ENCODE data around the gene WDR35.

WDR35 gene

DNA sequence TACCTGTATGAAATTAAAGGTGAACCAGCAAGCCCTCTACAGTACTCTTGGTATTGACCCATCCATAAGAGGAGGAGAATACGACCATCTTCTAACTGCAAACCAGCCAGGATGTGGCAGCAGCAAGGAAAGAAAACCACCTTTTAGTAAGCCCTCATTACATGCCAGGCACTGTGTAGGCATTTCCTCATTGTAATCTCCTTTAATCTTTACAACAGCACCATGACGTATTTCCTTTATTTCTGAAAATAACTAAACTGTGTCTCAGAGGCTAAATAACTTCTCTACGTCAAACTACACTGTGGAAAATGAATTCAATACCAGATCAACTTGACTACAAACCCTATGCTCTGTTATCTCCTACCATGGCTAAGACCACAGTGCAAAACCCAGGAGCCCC lies 18.2 kb downstream of the WDR35 start:
- Histone ChIP-seq H3K4me3 (ENCODE audit: low read depth in 1 of 2, low read length in 2 of 2) (no peak overlapping the region), H3K36me3 (ENCODE audit: insufficient read depth, low read length) (peaks cover 25% of the 10 kb centered on the region), H3K27me3 (ENCODE audit: control insufficient read depth in 1 of 2, insufficient read depth in 2 of 2, low read length in 2 of 2) (no peaks in the 10 kb centered on the region), H3K9me3 (ENCODE audit: low read length) (no peaks in the 10 kb centered on the region), H3K4me1 (ENCODE audit: insufficient read depth, low read length) (no peaks in the 10 kb centered on the region), H3K9ac (ENCODE audit: low read length) (no peak overlapping the region), H3K27ac (ENCODE audit: low read depth, low read length) (no peak overlapping the region)

DNA sequence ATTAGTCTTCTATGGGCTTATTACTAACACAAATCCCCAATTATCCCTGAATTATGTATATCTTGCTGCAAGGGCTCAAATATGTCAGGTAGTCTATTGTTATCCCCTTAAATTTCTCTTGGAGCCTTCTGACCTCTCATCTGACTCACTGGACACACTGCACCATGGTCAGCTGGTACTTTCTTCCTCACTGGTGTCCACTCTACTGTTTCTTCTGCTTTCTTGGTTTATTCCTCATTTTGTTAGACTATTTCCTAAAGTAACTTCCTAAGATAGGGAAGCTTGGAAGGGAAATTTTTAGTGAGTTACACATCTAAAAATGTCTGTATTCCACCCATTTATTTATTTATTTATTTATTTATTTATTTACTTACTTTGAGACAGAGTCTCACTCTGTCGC lies 26.5 kb downstream of the WDR35 start:
- Histone ChIP-seq H3K9ac (ENCODE audit: low read length) (no peak overlapping the region), H3K27me3 (ENCODE audit: control insufficient read depth in 1 of 2, insufficient read depth in 2 of 2, low read length in 2 of 2) (no peaks in the 10 kb centered on the region), H3K4me1 (ENCODE audit: insufficient read depth, low read length) (no peaks in the 10 kb centered on the region), H3K36me3 (ENCODE audit: insufficient read depth, low read length) (peaks cover 18% of the 10 kb centered on the region), H3K4me3 (ENCODE audit: low read depth in 1 of 2, low read length in 2 of 2) (no peak overlapping the region), H3K9me3 (ENCODE audit: low read length) (no peaks in the 10 kb centered on the region), H3K27ac (ENCODE audit: low read depth, low read length) (no peak overlapping the region)

GRCh38 chr2:19955544-19956422 lies 34.1 kb downstream of the WDR35 start:
- Histone ChIP-seq H3K27me3 (ENCODE audit: control insufficient read depth in 1 of 2, insufficient read depth in 2 of 2, low read length in 2 of 2) (no peaks in the 10 kb centered on the region), H3K36me3 (ENCODE audit: insufficient read depth, low read length) (peaks cover 3% of the 10 kb centered on the region), H3K9ac (ENCODE audit: low read length) (no peak overlapping the region), H3K4me1 (ENCODE audit: insufficient read depth, low read length) (no peaks in the 10 kb centered on the region), H3K27ac (ENCODE audit: low read depth, low read length) (no peak overlapping the region), H3K4me3 (ENCODE audit: low read depth in 1 of 2, low read length in 2 of 2) (no peak overlapping the region), H3K9me3 (ENCODE audit: low read length) (no peaks in the 10 kb centered on the region)

- H3K4me1 ChIP-seq (ENCODE audit: insufficient read depth, low read length) = no peaks in the 10 kb centered on the region
- H3K9me3 ChIP-seq (ENCODE audit: low read length) = no peaks in the 10 kb centered on the region
- H3K9ac ChIP-seq (ENCODE audit: low read length) = no peak overlapping the region
- H3K27ac ChIP-seq (ENCODE audit: low read depth, low read length) = no peak overlapping the region
- no peak overlapping the region for H3K4me3 ChIP-seq (ENCODE audit: low read depth in 1 of 2, low read length in 2 of 2)
- no peaks in the 10 kb centered on the region for H3K27me3 ChIP-seq (ENCODE audit: control insufficient read depth in 1 of 2, insufficient read depth in 2 of 2, low read length in 2 of 2)
- peaks cover 18% of the 10 kb centered on the region for H3K36me3 ChIP-seq (ENCODE audit: insufficient read depth, low read length)
These were observed 40.8 kb downstream of the WDR35 start for GRCh38 chr2:19949071-19949470.

GRCh38 chr2:19947184-19947940 lies 42.5 kb downstream of the WDR35 start:
- no peak overlapping the region for H3K4me3 ChIP-seq (ENCODE audit: low read depth in 1 of 2, low read length in 2 of 2)
- H3K9ac ChIP-seq (ENCODE audit: low read length) = no peak overlapping the region

DNA sequence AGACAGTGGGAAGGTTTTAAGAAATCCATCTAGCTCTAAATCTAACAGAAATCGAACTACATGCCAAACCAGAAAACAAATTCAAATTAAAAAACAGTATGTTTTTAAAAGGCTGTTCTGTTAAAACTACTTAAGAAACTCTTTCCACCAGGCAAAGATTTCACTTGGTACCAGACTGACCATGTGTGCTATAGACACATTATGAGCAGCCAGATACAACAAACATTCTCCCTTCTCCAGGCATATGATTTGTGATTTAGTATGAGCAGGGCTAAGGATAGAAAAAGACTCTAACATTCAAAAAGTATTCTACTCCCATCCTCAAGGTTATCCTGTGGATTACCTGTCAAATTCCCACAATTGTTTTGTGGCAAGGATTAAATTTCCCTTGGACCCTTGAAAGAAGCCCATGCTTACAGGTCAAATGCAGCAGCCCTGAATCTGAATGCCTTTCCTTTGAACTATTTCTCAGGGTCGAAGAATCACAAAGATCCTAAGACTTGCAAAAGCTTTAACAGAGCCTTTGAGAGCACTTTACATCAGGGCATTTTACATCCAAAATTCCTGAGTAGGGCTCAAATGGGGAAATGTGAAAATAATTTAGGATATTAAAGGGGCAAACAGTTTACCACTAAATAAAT lies 45.6 kb downstream of the WDR35 start:
- H3K9ac ChIP-seq (ENCODE audit: low read length) = no peak overlapping the region
- no peak overlapping the region for H3K27ac ChIP-seq (ENCODE audit: low read depth, low read length)

More at GRCh38 chr2:19947184-19947940, 42.5 kb downstream of the WDR35 start:
- H3K9me3 ChIP-seq (ENCODE audit: low read length) = no peaks in the 10 kb centered on the region
- no peak overlapping the region for H3K27ac ChIP-seq (ENCODE audit: low read depth, low read length)
- no peaks in the 10 kb centered on the region for H3K4me1 ChIP-seq (ENCODE audit: insufficient read depth, low read length)
- H3K27me3 ChIP-seq (ENCODE audit: control insufficient read depth in 1 of 2, insufficient read depth in 2 of 2, low read length in 2 of 2) = no peaks in the 10 kb centered on the region
- H3K36me3 ChIP-seq (ENCODE audit: insufficient read depth, low read length) = peaks cover 19% of the 10 kb centered on the region

DNA sequence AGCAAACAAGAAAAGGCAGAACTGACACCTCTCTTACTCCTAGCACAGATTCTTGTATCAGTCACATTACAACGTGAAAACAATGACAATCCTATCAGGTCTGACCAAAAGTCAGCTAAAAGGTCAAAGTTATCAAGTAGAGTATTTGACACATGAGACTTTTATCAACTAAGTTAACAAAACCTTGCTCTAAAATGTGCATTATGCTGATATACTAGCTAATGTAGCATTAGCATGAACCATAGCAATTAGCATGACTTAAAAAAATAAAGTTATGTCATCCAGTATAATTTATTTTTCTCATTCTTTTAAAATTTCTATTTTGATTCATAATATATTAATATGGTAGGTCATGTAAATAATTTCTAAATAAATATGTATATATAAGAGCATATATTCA lies 46.7 kb downstream of the WDR35 start:
- Histone ChIP-seq H3K27me3 (ENCODE audit: control insufficient read depth in 1 of 2, insufficient read depth in 2 of 2, low read length in 2 of 2) (no peaks in the 10 kb centered on the region), H3K27ac (ENCODE audit: low read depth, low read length) (no peak overlapping the region), H3K9me3 (ENCODE audit: low read length) (no peaks in the 10 kb centered on the region), H3K4me3 (ENCODE audit: low read depth in 1 of 2, low read length in 2 of 2) (no peak overlapping the region), H3K36me3 (ENCODE audit: insufficient read depth, low read length) (peaks cover 12% of the 10 kb centered on the region), H3K9ac (ENCODE audit: low read length) (no peak overlapping the region), H3K4me1 (ENCODE audit: insufficient read depth, low read length) (no peaks in the 10 kb centered on the region)

More for the DNA sequence above, 45.6 kb downstream of the WDR35 start:
- Histone ChIP-seq H3K4me1 (ENCODE audit: insufficient read depth, low read length) (no peaks in the 10 kb centered on the region), H3K27me3 (ENCODE audit: control insufficient read depth in 1 of 2, insufficient read depth in 2 of 2, low read length in 2 of 2) (no peaks in the 10 kb centered on the region), H3K9me3 (ENCODE audit: low read length) (no peaks in the 10 kb centered on the region), H3K4me3 (ENCODE audit: low read depth in 1 of 2, low read length in 2 of 2) (no peak overlapping the region), H3K36me3 (ENCODE audit: insufficient read depth, low read length) (peaks cover 12% of the 10 kb centered on the region)

GRCh38 chr2:19942199-19942598 lies 47.7 kb downstream of the WDR35 start:
- H3K36me3 ChIP-seq (ENCODE audit: insufficient read depth, low read length) = peaks cover 12% of the 10 kb centered on the region
- no peak overlapping the region for H3K9ac ChIP-seq (ENCODE audit: low read length)
- no peak overlapping the region for H3K4me3 ChIP-seq (ENCODE audit: low read depth in 1 of 2, low read length in 2 of 2)
- H3K27me3 ChIP-seq (ENCODE audit: control insufficient read depth in 1 of 2, insufficient read depth in 2 of 2, low read length in 2 of 2) = no peaks in the 10 kb centered on the region
- H3K9me3 ChIP-seq (ENCODE audit: low read length) = no peaks in the 10 kb centered on the region
- H3K4me1 ChIP-seq (ENCODE audit: insufficient read depth, low read length) = no peaks in the 10 kb centered on the region
- H3K27ac ChIP-seq (ENCODE audit: low read depth, low read length) = no peak overlapping the region

- Histone ChIP-seq H3K9me3 (ENCODE audit: low read length) (no peaks in the 10 kb centered on the region), H3K9ac (ENCODE audit: low read length) (no peak overlapping the region), H3K27ac (ENCODE audit: low read depth, low read length) (no peak overlapping the region), H3K4me1 (ENCODE audit: insufficient read depth, low read length) (no peaks in the 10 kb centered on the region), H3K27me3 (ENCODE audit: control insufficient read depth in 1 of 2, insufficient read depth in 2 of 2, low read length in 2 of 2) (no peaks in the 10 kb centered on the region), H3K4me3 (ENCODE audit: low read depth in 1 of 2, low read length in 2 of 2) (no peak overlapping the region), H3K36me3 (ENCODE audit: insufficient read depth, low read length) (peaks cover 5% of the 10 kb centered on the region)
These were observed 52.9 kb downstream of the WDR35 start for GRCh38 chr2:19937004-19937403.

DNA sequence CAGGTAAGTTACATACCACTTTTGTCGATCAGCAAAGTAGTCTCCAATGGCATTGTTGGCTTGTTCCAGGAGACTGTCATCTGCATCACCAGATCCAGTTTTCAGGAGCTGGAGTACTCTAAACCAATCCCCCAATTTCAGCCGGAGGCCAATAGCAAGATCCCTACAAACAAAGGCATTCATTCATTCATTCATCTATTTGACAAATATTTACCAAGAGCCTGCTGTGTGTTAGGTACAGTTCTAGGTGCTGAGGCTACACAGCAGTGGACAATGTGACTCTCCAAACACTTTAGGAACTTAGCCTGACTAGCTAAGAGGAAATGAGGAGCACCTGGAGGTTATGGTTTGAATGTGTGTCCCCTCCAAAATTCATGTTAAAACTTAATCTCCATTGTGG lies 53.7 kb downstream of the WDR35 start:
- Histone ChIP-seq H3K9ac (ENCODE audit: low read length) (no peak overlapping the region), H3K27ac (ENCODE audit: low read depth, low read length) (no peak overlapping the region), H3K36me3 (ENCODE audit: insufficient read depth, low read length) (peaks cover 5% of the 10 kb centered on the region), H3K4me3 (ENCODE audit: low read depth in 1 of 2, low read length in 2 of 2) (no peak overlapping the region), H3K27me3 (ENCODE audit: control insufficient read depth in 1 of 2, insufficient read depth in 2 of 2, low read length in 2 of 2) (no peaks in the 10 kb centered on the region), H3K4me1 (ENCODE audit: insufficient read depth, low read length) (no peaks in the 10 kb centered on the region), H3K9me3 (ENCODE audit: low read length) (no peaks in the 10 kb centered on the region)

DNA sequence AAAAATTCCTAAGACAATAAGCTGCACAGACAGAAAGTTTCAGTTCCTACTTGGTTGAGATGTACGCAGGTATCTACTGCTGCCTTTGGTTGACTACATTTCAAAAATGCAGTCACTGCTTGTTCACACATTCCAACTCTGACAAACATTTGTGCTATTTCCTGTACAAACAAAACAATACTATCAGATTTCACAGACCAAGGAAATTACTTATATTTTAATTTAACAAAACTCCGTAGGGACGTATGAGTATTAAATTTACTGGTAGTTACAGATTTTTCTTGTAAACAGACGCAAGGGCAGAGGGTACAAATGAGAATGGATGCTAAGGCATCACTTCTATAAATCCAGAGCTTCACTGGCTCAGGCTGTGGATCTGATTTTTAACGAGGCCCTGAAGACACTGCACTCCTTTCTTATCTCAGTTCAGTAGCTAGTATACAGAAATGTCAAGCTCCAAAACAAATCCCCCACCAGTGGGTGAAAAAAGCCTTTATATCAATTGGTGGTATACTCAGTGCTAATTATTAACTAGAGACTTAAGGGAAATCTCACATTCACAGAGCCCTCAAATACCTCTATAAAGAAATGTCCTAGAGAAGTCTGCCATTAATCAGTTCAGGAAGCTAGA lies 56.4 kb downstream of the WDR35 start:
- H3K36me3 ChIP-seq (ENCODE audit: insufficient read depth, low read length) = peaks cover 10% of the 10 kb centered on the region
- no peak overlapping the region for H3K27ac ChIP-seq (ENCODE audit: low read depth, low read length)
- no peak overlapping the region for H3K9ac ChIP-seq (ENCODE audit: low read length)
- no peaks in the 10 kb centered on the region for H3K9me3 ChIP-seq (ENCODE audit: low read length)
- H3K4me3 ChIP-seq (ENCODE audit: low read depth in 1 of 2, low read length in 2 of 2) = no peak overlapping the region
- H3K27me3 ChIP-seq (ENCODE audit: control insufficient read depth in 1 of 2, insufficient read depth in 2 of 2, low read length in 2 of 2) = no peaks in the 10 kb centered on the region
- no peaks in the 10 kb centered on the region for H3K4me1 ChIP-seq (ENCODE audit: insufficient read depth, low read length)

All from muscle layer of colon (tissue), 2 donors.